ENCODE measurements around the gene SYT1. TPM values are rescaled to one million over a fixed set of nuclear protein-coding genes. Genes with fewer than 3 reads are reported as not detected.

The SYT1 gene
- total and polyA plus RNA-seq, 2 of the 4 experiments (the other 2 are of a cell fraction) = 2.8 to 3.0 TPM

DNA sequence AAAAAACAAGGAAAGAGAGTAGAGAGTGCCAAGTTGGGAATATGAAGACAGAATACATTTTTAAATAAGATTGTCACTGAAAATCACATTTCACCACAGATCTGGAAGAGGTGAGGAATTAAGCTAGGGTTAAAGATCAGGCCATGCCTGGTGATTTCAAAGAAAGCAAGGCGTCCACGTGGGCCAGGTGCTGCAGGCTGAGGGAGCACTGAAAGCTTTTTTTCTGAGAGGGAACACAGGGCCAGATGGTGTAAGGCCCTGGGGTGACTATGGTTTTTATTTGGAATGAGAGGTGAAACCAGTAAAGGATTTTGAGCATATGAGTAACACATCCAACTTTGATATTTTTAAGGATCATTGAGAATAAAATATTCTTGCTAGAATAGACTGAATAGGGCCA, 20.9 kb downstream of the SYT1 start:
- no peaks in the 10 kb centered on the region for H4K20me1 ChIP-seq (ENCODE audit: insufficient read depth, low read length)
- no peak overlapping the region for H3K4ac ChIP-seq (ENCODE audit: low read depth, low read length)
- H2AK5ac ChIP-seq (ENCODE audit: low read depth, low read length) = no peak overlapping the region
- no CpG with 5 or more reads among the region's 2 CpGs for whole genome bisulfite sequencing, 2 experiments (ENCODE audit: extremely low coverage in 2 of 2, insufficient read length in 1 of 2)
- DNase-seq = no peak
- H3K4me2 ChIP-seq (ENCODE audit: low read depth, low read length) = no peak overlapping the region
- no peaks in the 10 kb centered on the region for H3K27me3 ChIP-seq (ENCODE audit: control insufficient read depth, insufficient read depth, low read length)
- BruUV-seq (replicated peaks) = no TSS peak
- H3K56ac ChIP-seq (ENCODE audit: extremely low read depth, insufficient read depth, low read length) = no peak overlapping the region
- no peak overlapping the region for H3K4me3 ChIP-seq (ENCODE audit: insufficient read depth, low read depth, low read length)
- no peak overlapping the region for H4K5ac ChIP-seq (ENCODE audit: low read depth, low read length)
- H2BK5ac ChIP-seq (ENCODE audit: low read depth, low read length, poor library complexity, severe bottlenecking) = no peak overlapping the region
- ChIA-PET POLR2A (ENCODE audit: unreplicated experiment) (no interaction called here), CTCF (no interaction called here)
- intact Hi-C loops (cut with micrococcal nuclease) (no loop called here), dilution Hi-C loops (cut with HindIII; ENCODE audit: low sequenced_read_pairs, unreplicated experiment) (no loop called here), in situ Hi-C loops (cut with MboI; ENCODE audit: low sequenced_read_pairs) (no loop called here)
- no peak for ATAC-seq (ENCODE audit: low read depth)
- no peaks in the 10 kb centered on the region for H3K4me1 ChIP-seq (ENCODE audit: control insufficient read depth, insufficient read depth, low read length)
- H2BK15ac ChIP-seq (ENCODE audit: low read depth, low read length) = no peak overlapping the region
- no peak overlapping the region for H2BK120ac ChIP-seq (ENCODE audit: low read depth, low read length)
- no peak overlapping the region for H4K91ac ChIP-seq (ENCODE audit: insufficient read depth, low read depth, low read length)
- no peak overlapping the region for H3K23ac ChIP-seq (ENCODE audit: low read depth, low read length)
- no peak overlapping the region for H3K27ac ChIP-seq (ENCODE audit: insufficient read depth, low read length)
- H3K14ac ChIP-seq (replicated peaks; ENCODE audit: low read depth, low read length) = no peak overlapping the region
- H2AFZ ChIP-seq (replicated peaks; ENCODE audit: low read length, poor library complexity) = no peak overlapping the region
- H3K9ac ChIP-seq (ENCODE audit: low read depth, low read length) = no peak overlapping the region
- no peaks in the 10 kb centered on the region for H3K9me3 ChIP-seq (ENCODE audit: control insufficient read depth, insufficient read depth, low read length)
- H3K36me3 ChIP-seq (ENCODE audit: control insufficient read depth, insufficient read depth, low read length) = no peaks in the 10 kb centered on the region
- H3K18ac ChIP-seq (ENCODE audit: low read depth, low read length) = no peak overlapping the region
- no peak overlapping the region for H4K8ac ChIP-seq (ENCODE audit: low read depth in 2 of 2, low read length in 2 of 2)
- H3K9me1 ChIP-seq (ENCODE audit: insufficient read depth, low read length) = no peaks in the 10 kb centered on the region
- H2BK20ac ChIP-seq (ENCODE audit: low read depth, low read length) = no peak overlapping the region
- H3K79me1 ChIP-seq (ENCODE audit: low read depth in 1 of 2, low read length in 2 of 2) = 0 out of 4 replicates have a peak, but pooled peaks cover 0 to 3% of the 10 kb centered on the region in 2 experiments
- no peak overlapping the region for H2AK9ac ChIP-seq (replicated peaks; ENCODE audit: low read depth, low read length, poor library complexity)
- TF ChIP-seq CEBPB (IDR thresholded peaks at IDR 0.05; ENCODE audit: low read depth, low read length) (no peak), MAFK (IDR thresholded peaks at IDR 0.05; ENCODE audit: low read depth, low read length) (no peak)
